Neural progenitor cell (in vitro differentiated cells): ENCODE data around the gene CACNA2D4.

Experiments
- CTCF ChIP-seq: fragments of 200-600 bp; sonication (generic); IDR thresholded peaks from 2 replicates; pipeline ENCODE4 v1.5.1; 2017; ENCODE audit warnings: antibody characterized with exemption, mild to moderate bottlenecking
- EZH2phosphoT487 ChIP-seq: fragments of 200-600 bp; sonication (generic); IDR thresholded peaks from 2 replicates; pipeline ENCODE4 v1.6.1; 2017; ENCODE audit warnings: antibody characterized with exemption

GRCh38 chr12:1810931-1811280 lies 107.5 kb downstream of the CACNA2D4 start:
- TF ChIP-seq CTCF (no peak), EZH2phosphoT487 (no peak)
